Posterior vena cava (tissue), 2 donors: ENCODE data around the gene CFHR4. TPM values are rescaled to one million over a fixed set of nuclear protein-coding genes. Genes with fewer than 3 reads are reported as not detected.
"Not testable (repeated sequence)": the region's sequence is repeated elsewhere in the genome, so short reads cannot be mapped to it uniquely, and the experiment has no call there.

ENCODE experiments used
- DNase-seq: peaks from one replicate; pipeline ENCODE4 v3.0.0-alpha.2; 2020; ENCODE audit warnings: low spot score
- intact Hi-C, 2 donors: fragments of 100-400 bp; cut with DNase I; formaldehyde crosslinking; loops; one replicate each; pipeline versions ENCODE4 v1.14.1 to v1.14.2; 2022 to 2023
- long read RNA-seq, 2 donors: library from polyadenylated mRNA; unstranded; transcript quantifications; one replicate each; pipeline ENCODE4 v2.0.0, GENCODE V29; 2020 to 2021
- total RNA-seq, 2 donors: library from RNA; stranded (reverse); fragmentation: NEBNext Ultra II Directional; extraction: Animal tissue kit (Norgen Biotek cat#: 25700); gene quantifications; one replicate each; pipeline ENCODE4 v1.2.1, GENCODE V29; 2021
- donor health status: DM: yes; HTN: yes; CAD: no.
- donor health status: DM: yes; HTN: yes; CAD: no.

CFHR4 gene
- total RNA-seq: not detected
- long read RNA-seq, donor 1: 0 reads
- long read RNA-seq, donor 2: 0 reads

- no peak for DNase-seq
- intact Hi-C loops: no loop called here
These were observed at the start of gene CFHR4 for GRCh38 chr1:196887515-196888239. Gene CFHR4 (plus strand): TSS chr1:196888052. CDS start chr1:196888151, 99 bp downstream.

GRCh38 chr1:196849613-196850492 lies 38.0 kb upstream of the CFHR4 start:
- DNase-seq, intact Hi-C loops: not testable (repeated sequence)

DNA sequence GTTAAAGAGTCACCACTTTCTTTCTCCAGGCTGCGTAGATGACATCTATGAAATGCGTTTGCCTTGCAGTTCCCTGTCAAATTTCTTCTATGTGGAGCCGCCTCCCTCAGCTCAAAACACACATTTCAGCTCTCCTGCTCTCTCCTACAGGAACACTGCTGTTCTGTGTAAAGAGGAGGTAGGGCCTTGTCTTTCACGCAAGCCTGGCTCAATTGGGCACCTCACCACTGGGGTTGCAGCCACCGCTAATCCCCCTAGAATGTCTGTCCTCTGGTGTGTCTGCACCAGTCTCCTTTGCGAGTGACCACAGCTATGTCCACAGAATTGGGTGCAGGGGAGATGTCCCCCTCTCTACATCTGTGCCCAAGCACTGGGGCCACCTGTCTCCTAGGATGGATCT lies 31.8 kb upstream of the CFHR4 start:
- intact Hi-C loops: no loop called here
- DNase-seq: no peak

DNA sequence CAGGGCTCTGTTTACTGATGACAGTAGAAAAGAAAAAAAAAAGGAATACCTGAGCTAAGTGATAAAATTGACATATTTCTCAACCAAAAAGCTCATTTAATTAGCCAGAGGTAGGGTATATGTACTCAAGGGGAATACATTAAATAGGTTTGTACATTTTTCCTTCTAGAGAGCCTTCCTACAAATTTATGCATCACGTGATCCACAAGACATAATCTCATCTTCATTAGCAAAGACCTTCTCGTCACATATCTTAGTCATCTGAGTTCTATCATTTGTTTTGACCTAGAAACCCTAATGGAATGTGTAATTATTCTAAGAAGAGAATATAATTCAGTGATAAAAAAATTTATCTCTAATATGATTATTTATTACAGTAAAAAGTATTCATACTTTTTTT lies 30.7 kb upstream of the CFHR4 start:
- no peak for DNase-seq
- intact Hi-C loops: no loop called here

DNA sequence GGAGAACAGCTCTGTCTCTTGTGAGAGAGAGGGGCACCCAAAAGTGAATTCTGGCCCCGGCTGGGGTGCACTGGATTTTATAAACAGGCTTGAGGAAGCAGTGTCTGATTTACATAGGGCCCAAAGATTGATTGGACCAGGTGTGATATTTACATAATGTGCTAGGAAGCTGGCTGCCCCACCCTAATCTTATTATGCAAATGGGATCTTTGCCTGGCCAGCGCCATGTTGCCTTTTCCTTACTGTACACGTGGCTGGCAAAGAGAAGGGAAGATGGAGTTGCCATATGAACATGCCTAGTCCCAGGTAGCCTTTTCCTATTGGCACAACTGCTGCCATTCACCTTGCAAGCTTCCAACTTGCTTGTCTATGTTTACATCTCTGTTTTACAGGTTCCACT lies 29.0 kb upstream of the CFHR4 start:
- DNase-seq: no peak
- intact Hi-C loops: no loop called here

DNA sequence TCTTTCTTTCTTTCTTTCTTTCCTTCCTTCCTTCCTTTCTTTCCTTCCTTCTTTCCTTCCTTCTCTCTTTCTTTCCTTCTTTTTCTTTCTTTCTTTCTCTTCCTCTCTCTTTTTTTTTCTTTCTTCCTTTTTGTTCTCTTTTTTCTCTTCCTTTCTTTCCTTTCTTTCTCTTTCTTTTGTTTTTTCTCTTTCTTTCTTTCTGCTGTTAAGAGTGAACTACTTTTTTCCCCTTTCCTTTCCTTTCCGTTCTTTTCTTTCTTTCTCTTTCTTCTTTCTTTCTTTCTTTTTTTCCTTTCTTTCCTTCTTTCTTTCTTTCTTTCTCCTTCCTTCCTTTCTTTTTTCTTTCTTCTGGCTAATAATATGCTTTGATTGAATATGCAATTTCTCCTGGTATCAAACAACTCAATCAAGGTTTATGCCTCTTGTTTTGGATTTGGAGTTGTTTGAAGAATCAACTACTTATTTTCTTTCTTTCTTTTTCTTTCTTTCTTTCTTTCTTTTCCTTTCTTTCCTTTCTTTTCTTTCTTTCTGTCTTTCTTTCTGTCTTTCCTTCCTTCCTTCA lies 27.4 kb upstream of the CFHR4 start:
- no peak for DNase-seq
- intact Hi-C loops: no loop called here

DNA sequence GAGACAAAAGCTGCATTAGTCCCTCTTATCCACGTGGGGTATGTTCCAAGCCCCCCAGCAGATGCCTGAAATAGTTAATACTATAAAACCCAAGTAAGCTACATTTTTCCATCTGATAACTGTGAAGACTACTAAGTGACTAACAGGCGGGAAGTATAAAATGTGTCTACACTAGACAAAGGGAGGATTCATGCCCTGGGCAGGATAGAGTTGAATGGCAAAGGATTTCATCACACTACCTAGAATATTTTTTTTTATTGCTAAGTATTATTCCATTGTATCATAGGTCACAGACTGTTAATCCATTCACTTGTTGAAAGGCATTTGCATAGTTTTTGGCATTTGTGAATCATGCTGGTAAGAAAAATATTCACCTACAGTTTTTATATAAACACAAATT lies 26.4 kb upstream of the CFHR4 start:
- no peak for DNase-seq
- intact Hi-C loops: no loop called here

GRCh38 chr1:196866974-196867373 lies 20.9 kb upstream of the CFHR4 start:
- no peak for DNase-seq
- intact Hi-C loops: no loop called here

- intact Hi-C loops: no loop called here
These were observed 14.5 kb upstream of the CFHR4 start for GRCh38 chr1:196873385-196873784.

GRCh38 chr1:196875935-196876334 lies 11.9 kb upstream of the CFHR4 start:
- intact Hi-C loops: no loop called here

More at GRCh38 chr1:196873385-196873784, 14.5 kb upstream of the CFHR4 start:
- DNase-seq: no peak

DNA sequence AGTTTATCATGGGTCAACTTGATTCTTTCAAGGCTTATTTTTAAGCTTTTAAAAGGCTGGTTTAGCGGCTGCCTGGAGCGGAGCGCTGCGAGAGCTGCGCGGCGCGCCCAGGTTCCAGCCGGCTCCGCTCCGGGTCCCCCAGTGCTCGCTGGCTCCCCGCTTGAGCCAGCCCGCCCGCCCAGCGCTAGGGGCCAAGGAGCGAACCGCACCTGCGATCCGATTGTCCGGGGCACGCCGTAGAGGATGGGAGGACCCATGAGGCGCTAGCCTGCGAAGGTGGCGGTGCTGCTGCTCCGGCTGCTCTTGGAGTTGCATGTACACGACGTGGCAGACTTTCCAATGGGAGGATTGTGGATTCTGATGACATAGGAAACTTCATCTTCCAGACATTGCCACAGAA lies 9.9 kb upstream of the CFHR4 start:
- intact Hi-C loops: no loop called here
- no peak for DNase-seq

More at GRCh38 chr1:196875935-196876334, 11.9 kb upstream of the CFHR4 start:
- DNase-seq: no peak

DNA sequence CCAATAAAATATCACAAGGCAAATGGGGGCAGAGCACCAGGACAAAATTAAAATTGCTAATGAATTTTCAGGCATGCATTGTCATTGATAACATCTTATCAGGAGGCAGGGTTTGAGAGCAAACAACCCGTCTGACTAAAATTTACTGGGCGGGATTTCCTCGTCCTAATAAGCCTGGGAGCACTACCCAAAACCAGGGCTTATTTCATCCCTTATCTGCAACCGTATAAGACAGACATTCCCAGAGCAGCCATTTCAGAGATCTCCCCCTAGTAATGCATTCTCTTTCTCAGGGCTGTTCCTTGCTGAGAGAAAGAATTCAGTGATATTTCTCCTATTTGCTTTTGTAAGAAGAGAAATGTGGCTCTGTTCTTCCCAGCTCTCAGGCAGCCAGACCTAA lies 1.3 kb upstream of the CFHR4 start:
- intact Hi-C loops: not testable (repeated sequence)

DNA sequence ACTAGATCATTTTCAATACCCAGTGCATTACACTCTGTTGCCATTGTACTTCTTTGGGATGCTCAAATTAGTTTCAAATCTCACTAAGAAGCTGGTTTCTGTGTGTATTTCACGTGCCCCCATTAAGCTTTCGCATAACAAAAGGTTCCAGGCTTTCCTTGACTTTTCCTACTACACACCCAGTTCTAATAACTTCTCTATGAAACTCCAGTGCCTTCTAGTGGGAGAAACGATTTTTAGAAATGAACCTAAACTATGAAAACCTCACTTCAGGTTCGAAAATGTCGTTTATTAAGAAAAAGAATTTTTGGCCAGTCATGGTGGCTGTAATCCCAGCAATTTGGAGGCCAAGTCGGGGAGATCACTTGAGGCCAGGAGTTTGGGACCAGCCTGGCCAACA lies 2.8 kb downstream of the CFHR4 start:
- no peak for DNase-seq
- intact Hi-C loops: no loop called here

More for the DNA sequence above, 1.3 kb upstream of the CFHR4 start:
- not testable (repeated sequence) for DNase-seq

DNA sequence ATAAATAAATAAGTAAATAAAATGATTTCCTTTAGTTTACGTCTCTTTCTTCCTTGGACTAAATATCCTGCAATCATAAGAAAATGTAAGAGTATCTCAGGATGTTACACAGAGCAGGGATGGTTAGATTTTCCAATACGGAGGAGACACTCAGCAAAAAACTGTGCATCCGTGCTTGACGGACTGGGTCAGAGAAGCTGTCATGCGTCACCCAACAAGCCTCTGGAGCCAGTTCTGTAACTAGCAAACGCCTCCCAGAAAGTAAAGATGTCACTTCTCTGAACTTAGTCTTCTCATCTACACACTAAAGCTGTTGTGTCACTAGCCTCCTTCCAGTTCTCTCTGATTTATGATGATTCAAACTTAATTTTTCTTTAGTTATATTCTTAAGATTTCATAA lies 3.4 kb downstream of the CFHR4 start:
- no peak for DNase-seq
- intact Hi-C loops: no loop called here

- intact Hi-C loops: no loop called here
- no peak for DNase-seq
These were observed 8.5 kb downstream of the CFHR4 start for GRCh38 chr1:196896355-196896754.

DNA sequence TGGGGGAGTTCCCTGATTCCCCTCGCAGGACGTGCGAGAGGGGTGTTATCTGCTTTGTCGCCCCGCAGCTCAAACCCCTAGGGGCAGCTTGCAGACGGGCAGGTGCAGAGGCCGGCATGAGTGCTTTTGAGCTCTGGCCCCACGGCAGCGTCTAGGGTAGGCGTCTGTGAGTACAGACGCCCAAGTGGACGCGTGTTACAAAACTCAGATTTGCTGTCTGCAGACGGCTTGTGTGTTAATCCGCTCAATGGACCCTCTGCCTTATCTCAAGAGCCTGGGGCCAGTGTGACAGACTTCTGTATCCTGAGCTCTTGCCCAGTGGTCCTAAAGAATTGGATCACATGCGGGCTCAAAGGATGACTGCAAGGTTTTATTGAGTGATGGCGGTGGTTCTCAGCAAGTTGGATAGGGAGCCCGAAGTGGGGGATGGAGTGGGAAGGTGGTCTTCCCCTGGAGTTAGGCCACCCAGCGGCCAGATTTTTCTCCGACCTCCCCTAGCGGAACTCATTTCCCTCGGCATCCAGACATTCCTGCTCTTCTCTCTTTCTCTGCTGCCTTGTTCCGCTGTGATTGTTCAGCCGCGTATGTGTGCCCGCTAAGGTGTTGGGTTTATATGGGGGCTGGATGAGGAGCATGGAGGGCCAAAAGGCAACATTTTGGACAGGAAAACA lies 9.4 kb downstream of the CFHR4 start:
- DNase-seq: no peak

GRCh38 chr1:196902344-196902743 lies 14.5 kb downstream of the CFHR4 start:
- DNase-seq: no peak
- intact Hi-C loops: no loop called here

More for the DNA sequence above, 9.4 kb downstream of the CFHR4 start:
- intact Hi-C loops: no loop called here

DNA sequence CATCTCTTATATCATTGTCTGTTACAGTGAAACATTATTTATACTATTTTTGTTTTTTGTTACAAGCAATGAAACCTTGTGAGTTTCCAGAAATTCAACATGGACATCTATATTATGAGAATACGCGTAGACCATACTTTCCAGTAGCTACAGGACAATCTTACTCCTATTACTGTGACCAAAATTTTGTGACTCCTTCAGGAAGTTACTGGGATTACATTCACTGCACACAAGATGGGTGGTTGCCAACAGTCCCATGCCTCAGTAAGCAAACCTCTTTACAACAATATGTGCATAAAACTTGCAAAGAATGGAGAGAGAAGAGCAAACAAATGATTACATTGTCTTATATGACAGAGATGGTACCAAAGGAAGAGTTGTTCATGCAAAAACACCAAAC lies 22.4 kb downstream of the CFHR4 start:
- intact Hi-C loops: no loop called here
- no peak for DNase-seq

GRCh38 chr1:196912283-196912682 lies 24.4 kb downstream of the CFHR4 start:
- intact Hi-C loops, DNase-seq: not testable (repeated sequence)

DNA sequence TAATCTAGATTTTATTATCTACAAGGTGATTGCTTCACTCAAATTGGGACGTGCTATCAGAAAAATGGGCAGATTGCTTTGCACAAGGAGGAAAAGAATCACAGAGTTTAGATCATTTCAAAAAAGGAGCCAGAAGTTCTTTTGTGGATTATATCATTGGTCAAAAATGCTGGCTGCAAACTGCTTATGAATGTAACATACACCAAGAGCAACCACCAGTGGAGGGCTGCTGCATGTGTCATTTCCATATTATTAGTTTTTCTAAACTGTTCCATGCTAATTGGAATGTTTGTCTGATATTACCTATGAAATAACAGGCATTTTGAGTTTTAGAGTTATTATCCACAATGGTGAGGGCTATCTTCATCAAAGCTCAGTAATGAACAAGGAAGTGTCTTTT lies 39.0 kb downstream of the CFHR4 start:
- DNase-seq, intact Hi-C loops: not testable (repeated sequence)
